Stimulated activated CD8-positive, alpha-beta memory T cell treated with anti-CD3 and anti-CD28 coated beads, Interleukin-4, amount 100 ng/mL, for 48 hours (primary cell): ENCODE results near the gene MESP1.
"Not testable (repeated sequence)": the region's sequence is repeated elsewhere in the genome, so short reads cannot be mapped to it uniquely, and the experiment has no call there.

Experiments used
- DNase-seq: peaks from one replicate; pipeline ENCODE4 v3.0.0-alpha.2; 2020

The MESP1 gene

GRCh38 chr15:89750560-89751542, at the start of gene MESP1:
TSS of gene MESP1 (minus strand) at chr15:89751249. CDS start at chr15:89751231, 18 bp downstream.
- peak; percentile 89 for DNase-seq

GRCh38 chr15:89799918-89800498, 49.0 kb upstream of the MESP1 start:
- no peak for DNase-seq

GRCh38 chr15:89799011-89799911, 48.2 kb upstream of the MESP1 start:
- DNase-seq = no peak

GRCh38 chr15:89797678-89798201, 46.7 kb upstream of the MESP1 start:
- no peak for DNase-seq

- DNase-seq = no peak
These were observed 44.9 kb upstream of the MESP1 start for GRCh38 chr15:89795996-89796395.

- no peak for DNase-seq
These were observed 43.7 kb upstream of the MESP1 start for GRCh38 chr15:89794627-89795241.

- no peak for DNase-seq
These were observed 41.2 kb upstream of the MESP1 start for GRCh38 chr15:89792106-89792805.

GRCh38 chr15:89790661-89791060, 39.6 kb upstream of the MESP1 start:
- DNase-seq = no peak

GRCh38 chr15:89790206-89790605, 39.2 kb upstream of the MESP1 start:
- no peak for DNase-seq

- DNase-seq = not testable (repeated sequence)
These were observed 37.5 kb upstream of the MESP1 start for GRCh38 chr15:89788585-89788984.

GRCh38 chr15:89787944-89788343, 36.9 kb upstream of the MESP1 start:
- DNase-seq = no peak

GRCh38 chr15:89785774-89786140, 34.7 kb upstream of the MESP1 start:
- no peak for DNase-seq

- DNase-seq = no peak
These were observed 34.2 kb upstream of the MESP1 start for GRCh38 chr15:89785064-89785773.

- DNase-seq = no peak
These were observed 33.6 kb upstream of the MESP1 start for GRCh38 chr15:89784686-89784960.

- DNase-seq = no peak
These were observed 33.0 kb upstream of the MESP1 start for GRCh38 chr15:89783861-89784685.

- DNase-seq = no peak
These were observed 32.2 kb upstream of the MESP1 start for GRCh38 chr15:89783111-89783860.

GRCh38 chr15:89782619-89782950, 31.5 kb upstream of the MESP1 start:
- DNase-seq = not testable (repeated sequence)

- DNase-seq = no peak
These were observed 31.0 kb upstream of the MESP1 start for GRCh38 chr15:89781891-89782618.

GRCh38 chr15:89781055-89781454, 30.0 kb upstream of the MESP1 start:
- no peak for DNase-seq
